K562 (cell line): ENCODE results near the gene TTC24. TPM values are rescaled to one million over a fixed set of nuclear protein-coding genes. Genes with fewer than 3 reads are reported as not detected.

Source experiments
- ATF6 ChIP-seq: sonication (generic); formaldehyde crosslinking; IDR thresholded peaks from 2 replicates; pipeline ENCODE4 v1.4.0; 2020; ENCODE audit warnings: mild to moderate bottlenecking, missing genetic modification reagents
- FOXK2 ChIP-seq, 2 experiments: fragments of 450-650 bp; IDR thresholded peaks in 1 of 2; conservative IDR thresholded peaks in 1 of 2; 2 replicates each; pipeline ENCODE4 v1.6.1; 2016; ENCODE audit warnings: low read depth in 2 of 2, mild to moderate bottlenecking in 1 of 2
- JUN ChIP-seq, 2 experiments: sonication (generic) in 1 of 2; formaldehyde crosslinking in 1 of 2; IDR thresholded peaks; 2 replicates each; pipeline versions ENCODE4 v1.6.1 to v1.8.0; 2012 to 2022; ENCODE audit warnings: borderline replicate concordance in 2 of 2, mild to moderate bottlenecking in 2 of 2, improper control_type of control experiment in 1 of 2, low read depth in 1 of 2, low read length in 1 of 2, missing genetic modification reagents in 1 of 2
- KDM2B ChIP-seq: fragments of 250-450 bp; sonication (Bioruptor Pico); IDR thresholded peaks from 2 replicates; pipeline ENCODE4 v1.8.0; 2021; ENCODE audit warnings: mild to moderate bottlenecking, moderate library complexity
- MNT ChIP-seq, 2 experiments: fragments of 450-650 bp; conservative IDR thresholded peaks; 2 replicates each; pipeline ENCODE4 v1.6.1; 2017; ENCODE audit warnings: mild to moderate bottlenecking in 2 of 2, moderate library complexity in 2 of 2
- PHF20 ChIP-seq: fragments of 450-650 bp; IDR thresholded peaks from 2 replicates; pipeline ENCODE4 v1.6.1; 2018; ENCODE audit not compliant: partially characterized antibody
- SIN3B ChIP-seq: fragments of 450-650 bp; IDR thresholded peaks from 2 replicates; pipeline ENCODE4 v1.6.1; 2017; ENCODE audit warnings: low read depth, mild to moderate bottlenecking, moderate library complexity
- TBL1XR1 ChIP-seq, 2 experiments: IDR thresholded peaks; 2 replicates each; pipeline ENCODE4 v1.6.1; 2012; ENCODE audit warnings: improper control_type of control experiment in 2 of 2, low read length in 2 of 2, mild to moderate bottlenecking in 1 of 2
- ZBTB12 ChIP-seq: fragments of 250-450 bp; sonication (Bioruptor Pico); IDR thresholded peaks from 2 replicates; pipeline ENCODE4 v1.4.0; 2020
- ZBTB17 ChIP-seq: fragments of 450-650 bp; formaldehyde crosslinking; IDR thresholded peaks from 2 replicates; pipeline ENCODE4 v1.4.0; 2020; ENCODE audit warnings: mild to moderate bottlenecking
- ZFX ChIP-seq: sonication (generic); formaldehyde crosslinking; IDR thresholded peaks from 2 replicates; pipeline ENCODE4 v1.8.0; 2022; ENCODE audit warnings: mild to moderate bottlenecking, missing genetic modification reagents, moderate library complexity
- ZNF175 ChIP-seq: fragments of 200-800 bp; sonication (Bioruptor generic); IDR thresholded peaks from 2 replicates; pipeline ENCODE4 v1.6.1; 2016; ENCODE audit warnings: low read depth, mild to moderate bottlenecking, missing genetic modification characterization, missing compliant biosample characterization
- polyA plus RNA-seq, 8 experiments: library from polyadenylated mRNA; depleted of rRNA in 4 of 8; stranded (reverse) in 5 of 8; unstranded in 3 of 8; fragments of >200 nt; fragmentation: Nextera tagmentation in 2 of 8; fragmentation: Illumina TruSeq in 1 of 8; extraction: Ambion mirVana in 2 of 8; extraction: Trizol in 1 of 8; gene quantifications; 2 replicates each; pipeline versions ENCODE4 v1.2.1 to v1.2.3, GENCODE V29; 2011 to 2014; ENCODE audit warnings: inconsistent platforms in 1 of 8, missing spikeins in 1 of 8
- total RNA-seq, 7 experiments: library from RNA; depleted of rRNA in 6 of 7; stranded (reverse); fragments of >200 nt in 6 of 7; fragmentation: Illumina TruSeq in 2 of 7; extraction: Trizol in 2 of 7; gene quantifications; 2 replicates each; pipeline versions ENCODE4 v1.2.1 to v1.2.3, GENCODE V29; 2011 to 2021; ENCODE audit warnings: low replicate concordance in 1 of 7

The TTC24 gene
- total and polyA plus RNA-seq, 9 of the 15 experiments (the other 6 are each of a cell fraction or from before 2014, with no cell fraction given), result not detected

- TF ChIP-seq MNT (conservative IDR thresholded peaks at IDR 0.05), result 0 out of 4 replicates have a peak, but pooled peaks of 1 of the 2 experiments have one; percentile 46
- TF ChIP-seq ZFX, result peak; percentile 73
- TF ChIP-seq ZNF175 (CRISPR knock-in tag), result 0 out of 2 replicates have a peak, but pooled peaks have one; percentile 50
- TF ChIP-seq KDM2B (CRISPR knock-in tag), result peak; percentile 76; the same call in 1 of the 2 replicates
- peak; percentile 78 for TF ChIP-seq ZBTB12
- peak; percentile 22; the same call in 1 of the 2 replicates for TF ChIP-seq JUN (IDR thresholded peaks at IDR 0.05; ENCODE audit: borderline replicate concordance, low read depth, low read length)
- no peak for TF ChIP-seq JUN (CRISPR knock-in tag; IDR thresholded peaks at IDR 0.05; ENCODE audit: borderline replicate concordance)
- peak; percentile 83 for TF ChIP-seq PHF20
- peak; percentile 81 for TF ChIP-seq SIN3B
- TF ChIP-seq TBL1XR1 (IDR thresholded peaks at IDR 0.05; ENCODE audit: low read length in 2 of 2), result peak in 1 of 2 experiments; percentile 60; a peak in 1 of 4 replicates
- TF ChIP-seq FOXK2 (conservative IDR thresholded peaks at IDR 0.05 in 1 of 2, IDR thresholded peaks at IDR 0.05 in 1 of 2; ENCODE audit: low read depth in 2 of 2), result peak in 1 of 2 experiments; percentile 19; a peak in 1 of 4 replicates
- TF ChIP-seq ATF6, result peak; percentile 79; the same call in 1 of the 2 replicates
- TF ChIP-seq ZBTB17 (CRISPR knock-in tag), result peak; percentile 64; the same call in 1 of the 2 replicates
Observed at GRCh38 chr1:156623946-156624813, 44.7 kb downstream of the TTC24 start (continued).
